HG03108 (cell line): ENCODE data around the gene NRCAM.
A peak's percentile ranks its signal among the peaks of the same experiment; 100 is the strongest.

Experiments used
- ATAC-seq: cut with Tn5 transposase; IDR thresholded peaks from one replicate; pipeline ENCODE4 v1.9.1; 2021; ENCODE audit warnings: moderate library complexity; ENCODE audit not compliant: unreplicated experiment

NRCAM gene

DNA sequence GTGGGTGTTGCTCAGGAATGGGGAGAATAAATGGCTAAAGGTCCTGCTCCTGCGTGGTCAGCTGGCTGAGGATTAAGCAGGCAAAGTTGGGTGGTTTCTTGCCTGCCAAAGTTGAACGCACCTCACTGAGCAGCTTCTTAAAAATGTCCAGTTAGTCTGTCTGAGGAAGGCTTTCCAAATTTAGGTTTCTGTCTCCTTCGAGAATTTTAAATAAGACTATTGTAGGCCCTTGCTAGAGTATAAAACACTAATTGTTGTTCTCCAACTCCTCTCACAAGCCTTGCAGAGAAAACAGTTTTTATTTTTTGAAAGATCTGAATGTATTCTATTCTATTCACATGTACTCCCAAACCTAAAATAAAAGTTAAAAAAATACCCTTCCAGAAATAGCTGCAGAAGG lies 204.1 kb downstream of the NRCAM start:
- ATAC-seq: no peak

DNA sequence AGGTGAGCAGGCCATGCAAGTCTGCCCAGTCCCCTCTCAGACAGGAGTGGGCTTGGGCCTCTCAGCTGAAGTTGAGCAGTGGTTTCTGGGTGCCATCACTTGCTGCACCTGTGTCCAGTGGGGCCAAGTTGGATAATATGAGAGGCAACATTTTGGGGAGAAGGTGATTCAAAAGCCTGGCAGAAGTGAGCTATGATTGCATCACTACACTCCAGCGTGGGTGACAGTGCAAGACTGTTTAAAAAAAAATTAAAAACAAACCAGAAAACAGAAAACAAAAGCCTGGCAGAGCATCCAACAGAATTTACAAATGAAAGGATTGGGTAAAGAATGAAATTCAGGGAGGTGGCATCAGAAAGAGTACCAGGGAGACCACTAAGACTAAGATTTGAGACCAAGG lies 204.5 kb downstream of the NRCAM start:
- ATAC-seq: no peak

DNA sequence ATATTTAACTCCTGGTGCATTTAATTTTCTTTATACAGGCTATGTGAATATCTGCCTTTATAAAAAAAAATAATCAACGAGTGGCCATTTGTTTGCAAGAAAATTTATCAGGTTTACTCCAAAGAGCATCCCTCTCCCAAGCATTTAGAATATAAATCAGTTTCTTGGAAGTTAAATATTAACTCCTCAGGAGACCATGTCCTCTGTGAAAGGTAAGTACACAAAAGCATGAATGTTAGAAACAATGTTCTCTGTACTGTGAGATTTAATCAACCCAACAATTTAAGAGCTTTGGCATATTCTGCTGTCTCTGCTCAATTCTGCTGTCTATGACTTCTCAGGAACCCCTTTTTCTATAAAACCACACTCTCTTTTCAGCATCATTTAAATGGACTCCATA lies 206.8 kb downstream of the NRCAM start:
- no peak for ATAC-seq

DNA sequence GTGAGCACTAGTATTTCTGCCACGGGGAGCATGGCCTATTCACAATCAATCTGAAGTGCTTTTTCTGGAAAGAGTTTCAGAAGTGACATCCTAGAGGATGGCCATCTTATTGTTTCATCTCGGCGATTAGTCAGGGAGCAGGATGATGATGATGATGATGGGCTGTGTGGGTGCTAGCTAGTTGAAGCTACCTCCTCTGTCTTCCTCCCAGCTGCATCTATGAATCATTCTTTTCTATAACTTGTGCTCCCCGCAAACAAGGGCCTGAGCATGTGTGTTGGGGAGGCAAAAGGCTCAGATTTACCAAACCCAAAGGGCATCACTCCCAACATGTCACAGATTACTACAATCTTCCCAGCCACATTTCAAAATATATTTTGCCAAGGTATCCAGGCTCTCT lies 207.4 kb downstream of the NRCAM start:
- no peak for ATAC-seq

DNA sequence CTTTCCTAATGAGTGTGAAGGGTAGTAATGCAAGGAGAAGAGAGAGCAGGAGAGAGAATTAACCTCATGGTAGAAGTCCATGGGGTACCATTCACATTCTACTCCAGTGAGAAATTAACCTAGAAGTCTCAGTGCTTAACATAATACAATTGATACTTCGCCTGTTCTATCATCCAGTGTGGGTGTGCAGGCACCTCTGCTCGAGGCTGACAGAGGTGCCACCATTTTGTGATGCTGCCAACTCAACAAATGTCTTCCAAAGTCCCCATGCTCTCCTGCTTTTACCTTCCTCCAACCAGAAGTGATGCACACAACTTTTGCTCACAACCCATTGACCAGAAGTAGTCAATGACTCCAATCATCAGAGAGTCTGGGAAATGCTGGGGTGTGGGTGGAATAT lies 207.8 kb downstream of the NRCAM start:
- ATAC-seq: no peak

DNA sequence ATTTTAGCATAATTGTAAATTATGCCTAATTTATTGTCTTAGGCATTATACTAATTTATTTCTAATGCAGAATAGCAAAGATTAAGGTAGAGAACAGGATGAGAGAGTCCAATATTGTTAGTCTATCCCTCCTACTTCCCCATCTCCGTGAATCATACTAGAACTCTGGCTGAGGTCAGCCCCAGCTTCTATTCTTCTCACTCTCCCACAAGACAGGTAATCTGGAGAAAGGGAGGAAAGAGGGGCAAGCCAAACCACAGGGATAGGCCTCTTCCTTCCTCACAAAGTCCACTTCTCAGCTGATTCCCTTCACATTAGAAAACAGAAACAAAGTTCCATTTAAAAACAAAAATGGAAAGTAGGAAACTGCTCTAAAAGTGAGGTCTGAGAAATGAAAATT lies 208.6 kb downstream of the NRCAM start:
- no peak for ATAC-seq

DNA sequence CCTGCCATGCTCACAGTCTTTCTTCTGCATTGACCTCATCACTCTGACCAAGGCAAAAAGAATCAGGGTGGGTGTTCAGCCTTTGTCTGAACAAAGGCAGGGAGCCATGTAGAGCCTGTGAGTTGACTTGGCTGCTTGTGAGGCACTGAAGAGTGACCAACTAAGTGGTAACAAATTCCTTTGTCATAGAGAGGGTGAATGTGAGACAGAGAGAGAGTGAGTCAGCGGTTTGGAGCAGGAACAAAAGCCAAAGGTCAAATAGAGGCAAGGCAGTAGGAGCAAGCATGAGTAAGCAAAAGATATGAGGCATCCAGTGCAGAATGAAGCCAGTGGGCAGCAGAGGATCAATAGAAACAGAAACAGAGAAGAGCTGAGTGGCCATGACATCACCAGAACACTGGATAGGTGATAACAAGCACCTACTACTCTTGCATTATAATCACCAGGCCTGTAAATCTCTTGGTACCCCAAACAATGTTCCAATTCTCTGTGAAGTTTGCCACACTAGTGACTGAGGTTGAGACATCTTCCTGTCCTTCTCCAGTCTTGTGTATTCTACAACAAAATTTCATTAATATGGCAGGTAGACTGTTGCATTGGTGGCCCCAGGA lies 209.9 kb downstream of the NRCAM start:
- ATAC-seq: peak; percentile 72

DNA sequence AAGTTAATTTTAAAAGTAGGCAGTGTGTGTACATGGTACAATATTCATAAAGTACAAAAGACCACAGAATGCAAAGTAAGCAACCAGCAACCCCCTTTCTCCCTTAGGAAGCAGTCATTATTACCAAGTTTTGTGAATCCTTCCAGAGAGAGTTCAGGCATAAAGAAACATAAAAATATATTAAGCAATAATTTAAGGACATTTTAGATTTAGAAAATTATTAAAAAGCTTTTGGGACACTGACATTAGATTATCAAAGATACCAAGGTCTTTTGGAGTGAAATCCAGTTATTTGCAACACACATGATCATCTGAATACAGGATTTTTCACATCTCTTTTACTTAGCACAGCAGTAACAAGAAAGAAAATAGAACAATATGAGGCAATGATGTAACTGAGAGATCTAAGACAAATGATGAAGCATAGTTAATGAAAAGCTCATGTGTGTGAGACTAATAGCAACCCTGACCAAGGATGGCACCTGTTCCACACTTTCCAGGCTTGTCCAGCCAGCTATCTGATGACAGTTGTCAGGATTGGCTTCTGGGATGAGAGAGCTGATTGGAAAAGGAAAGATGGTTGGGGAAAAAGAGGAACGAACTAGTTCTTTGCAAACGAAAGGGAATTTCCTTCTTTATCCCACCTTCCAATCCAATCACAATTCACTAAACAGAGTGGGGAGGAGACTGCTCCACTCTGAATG lies 210.6 kb downstream of the NRCAM start:
- ATAC-seq: peak; percentile 11

DNA sequence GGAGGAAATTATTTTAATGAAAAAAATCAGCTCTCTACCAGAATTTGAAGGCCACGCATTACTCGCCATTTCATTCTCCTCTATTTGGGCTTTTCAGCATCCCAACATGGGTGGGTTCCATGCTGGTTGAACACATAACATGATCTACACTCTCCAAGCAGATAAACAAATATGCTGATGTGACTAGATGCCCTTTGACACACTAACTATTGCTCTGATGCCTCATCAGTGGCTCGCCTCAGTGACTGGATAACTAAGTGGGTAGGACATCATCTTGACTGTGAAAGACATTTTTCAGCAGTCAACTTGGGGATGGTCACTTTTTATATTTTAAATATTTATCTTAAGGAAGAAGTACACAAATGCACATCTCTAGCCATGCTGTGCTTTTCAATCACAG lies 212.1 kb downstream of the NRCAM start:
- no peak for ATAC-seq

DNA sequence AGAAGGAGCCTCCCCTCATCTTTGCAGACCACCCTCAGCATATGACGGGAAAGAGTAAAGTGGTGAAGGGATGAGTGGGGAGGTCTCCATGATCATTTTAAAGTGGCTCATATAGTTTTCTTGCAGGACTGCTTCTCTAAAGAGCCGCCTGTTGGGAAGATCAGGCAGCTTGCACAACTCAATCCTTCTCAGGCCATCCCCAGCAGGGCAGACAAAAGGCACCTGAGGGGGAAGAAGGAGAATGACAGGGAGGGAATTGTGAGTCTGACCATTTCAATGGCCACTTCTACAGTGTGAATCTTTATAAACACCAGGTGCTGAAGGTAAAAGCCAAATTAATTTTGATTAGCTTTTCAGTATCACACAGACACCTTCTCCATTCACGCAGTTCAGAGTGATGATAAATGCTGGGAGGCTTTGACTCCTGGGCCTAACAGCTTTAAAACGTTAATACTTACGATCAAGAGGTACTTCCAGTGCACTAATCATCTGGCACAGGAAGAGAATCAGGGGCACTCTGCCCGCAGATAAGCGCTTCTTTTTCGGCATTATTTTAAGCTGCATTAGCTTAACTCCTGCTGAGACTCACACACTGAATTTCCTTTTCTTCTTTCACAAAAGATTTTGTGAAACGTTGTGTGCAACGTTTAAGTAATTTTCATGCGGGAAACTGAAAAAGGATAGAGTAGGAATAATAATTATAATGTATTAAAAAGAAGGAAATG lies 216.6 kb downstream of the NRCAM start:
- no peak for ATAC-seq

DNA sequence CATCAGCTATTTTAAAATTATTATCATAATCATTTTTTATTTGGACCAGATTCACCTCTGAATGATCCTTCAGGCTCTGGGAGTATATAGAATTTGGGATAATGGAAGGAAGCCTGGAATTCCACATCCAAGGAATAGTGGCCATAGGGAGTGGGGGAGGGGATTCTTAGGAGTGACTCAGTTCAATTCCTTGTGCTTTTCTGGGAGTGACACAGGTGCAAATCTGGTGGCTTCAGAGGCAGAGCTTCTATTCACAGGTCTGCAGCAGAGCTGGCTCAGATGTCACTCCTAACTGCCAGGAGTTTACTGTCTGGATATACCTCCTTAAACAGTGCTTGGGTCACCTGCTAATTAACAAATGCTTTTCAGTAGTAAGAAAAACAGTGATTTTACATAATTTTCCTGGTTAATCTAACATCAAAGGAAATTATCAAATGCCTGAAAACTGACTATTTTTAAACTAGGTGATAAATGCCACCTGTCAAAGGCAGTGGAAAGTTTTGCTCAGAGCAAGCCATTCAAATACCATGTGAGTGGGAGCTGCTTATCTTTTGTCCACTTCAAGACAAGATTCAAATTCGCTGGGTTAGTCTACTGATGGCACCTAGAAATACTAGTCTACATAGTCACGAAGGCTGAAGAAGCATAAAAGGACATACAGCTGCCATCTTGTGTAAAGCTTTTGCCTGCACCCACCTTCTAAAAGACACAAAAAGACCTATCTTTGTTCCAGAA lies 219.4 kb downstream of the NRCAM start:
- no peak for ATAC-seq

DNA sequence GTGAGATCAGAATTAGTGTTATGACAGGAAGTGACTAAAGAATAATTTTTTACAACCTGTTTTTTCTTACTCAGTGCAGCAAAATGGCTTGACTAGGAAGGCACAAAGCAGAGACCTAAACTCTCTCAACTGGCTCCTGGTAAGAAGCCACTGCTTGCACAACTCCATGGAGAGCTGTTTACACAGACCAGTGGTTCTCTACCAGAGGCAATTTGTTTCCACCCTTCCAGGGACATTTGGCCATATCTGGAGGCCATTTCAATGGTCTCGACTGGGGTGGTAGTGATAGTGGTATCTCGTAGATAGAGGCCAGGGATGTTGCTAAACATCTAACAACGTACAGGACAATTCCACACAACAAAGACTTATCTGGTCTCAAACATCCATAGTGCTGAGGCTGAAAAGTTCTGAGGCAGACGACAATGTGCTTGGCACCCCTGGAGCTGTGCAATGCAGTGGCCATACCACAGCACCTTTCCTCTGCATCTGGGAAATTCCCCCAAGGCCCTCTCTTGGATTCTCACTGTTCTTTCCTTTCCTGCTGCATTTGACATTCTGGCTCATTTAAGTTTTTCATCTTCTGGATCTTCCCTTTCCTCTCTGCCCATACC lies 220.7 kb downstream of the NRCAM start:
- no peak for ATAC-seq

DNA sequence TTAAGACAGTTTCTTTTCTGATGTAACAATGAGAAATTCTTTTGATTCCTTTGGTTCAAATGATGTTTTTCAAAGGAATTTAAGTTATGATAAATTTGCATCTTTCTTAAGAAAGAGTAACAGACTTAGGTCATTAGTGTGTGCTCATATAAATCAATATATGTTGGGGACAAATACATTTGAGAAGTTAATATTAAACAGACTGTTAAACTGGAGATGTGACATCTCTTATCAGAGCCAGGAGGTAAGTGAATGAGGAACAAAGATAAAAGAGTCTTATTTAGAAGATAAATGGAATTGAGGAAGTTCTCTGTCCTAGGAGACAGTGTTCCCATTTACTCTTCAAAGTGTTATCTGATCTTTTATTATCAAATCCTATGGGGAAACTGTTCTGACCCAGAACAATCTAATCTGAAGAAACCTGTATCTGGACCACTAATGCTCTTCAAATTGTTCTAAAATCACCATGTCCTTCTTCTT lies 221.2 kb downstream of the NRCAM start:
- ATAC-seq: no peak

DNA sequence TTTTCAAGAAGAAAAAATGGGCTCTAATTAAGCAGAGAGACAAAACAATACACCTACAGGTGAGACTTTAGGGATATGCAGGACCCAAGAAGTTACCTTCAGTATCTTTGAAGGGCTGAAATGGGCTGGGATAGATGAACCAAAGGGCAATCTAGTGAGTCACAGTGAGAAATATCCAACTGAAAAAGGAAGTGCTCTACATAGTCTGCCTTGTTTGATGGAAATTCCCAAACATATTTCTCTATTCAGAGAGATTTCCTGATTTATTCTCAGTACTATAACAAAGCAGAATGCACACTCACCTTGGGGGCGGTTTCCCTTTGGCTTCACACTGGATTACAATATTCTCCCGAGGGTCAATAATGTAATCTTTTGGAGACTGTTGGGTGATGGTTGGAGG lies 222.0 kb downstream of the NRCAM start:
- ATAC-seq: no peak

DNA sequence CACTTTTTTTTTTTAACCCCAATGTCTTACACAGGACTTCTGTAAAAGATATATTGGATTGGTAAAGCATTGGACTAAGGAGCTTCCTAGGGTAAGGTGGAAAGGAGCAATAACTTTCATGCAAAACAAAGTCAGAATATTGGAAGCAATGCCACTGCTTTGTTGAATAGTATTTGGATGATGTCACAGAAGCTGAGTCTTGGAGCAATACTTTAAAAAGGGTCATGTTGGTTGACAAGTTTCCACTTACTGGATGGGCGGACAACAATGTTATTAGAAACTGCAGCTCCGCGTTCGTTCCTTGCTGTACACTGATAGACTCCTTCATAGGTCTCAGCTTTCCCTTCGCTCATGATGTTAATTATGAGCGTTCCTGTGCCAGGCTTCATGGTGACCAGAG lies 224.2 kb downstream of the NRCAM start:
- ATAC-seq: no peak

DNA sequence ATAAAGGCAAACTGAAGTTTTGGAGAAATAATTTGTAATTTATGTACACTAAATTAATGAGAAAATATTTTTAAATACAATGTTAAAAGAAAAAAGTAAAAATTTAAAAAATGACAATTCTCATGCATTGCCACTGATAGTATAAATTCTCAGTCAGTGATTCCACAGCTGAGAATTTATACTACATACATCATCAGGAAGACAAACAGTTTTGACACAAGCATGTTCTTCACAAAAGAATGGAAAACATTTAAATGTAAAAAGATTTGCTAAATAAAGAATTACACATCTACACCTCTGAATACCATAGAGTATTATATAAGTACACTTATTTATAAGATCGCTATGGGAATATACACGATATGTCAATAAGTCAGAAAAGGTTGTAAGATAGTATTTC lies 225.0 kb downstream of the NRCAM start:
- ATAC-seq: no peak

DNA sequence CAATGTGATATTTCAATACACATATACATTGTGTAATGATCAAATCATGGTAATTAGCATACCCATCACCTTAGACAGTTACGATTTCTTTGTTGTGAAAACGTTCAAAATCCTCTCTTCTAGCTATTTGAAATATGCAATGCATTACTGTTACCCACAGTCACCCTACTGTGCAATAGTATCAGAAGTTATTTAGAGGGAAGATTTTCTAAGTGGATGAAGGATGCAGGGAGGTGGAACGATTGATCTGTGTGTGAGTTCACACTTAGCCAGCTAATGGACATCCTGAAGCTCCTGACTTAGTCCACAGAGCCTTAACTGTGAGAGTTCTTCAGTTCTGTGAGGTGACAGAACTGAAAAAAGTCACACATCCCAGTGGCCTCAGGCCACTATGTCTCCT lies 228.9 kb downstream of the NRCAM start:
- ATAC-seq: no peak

DNA sequence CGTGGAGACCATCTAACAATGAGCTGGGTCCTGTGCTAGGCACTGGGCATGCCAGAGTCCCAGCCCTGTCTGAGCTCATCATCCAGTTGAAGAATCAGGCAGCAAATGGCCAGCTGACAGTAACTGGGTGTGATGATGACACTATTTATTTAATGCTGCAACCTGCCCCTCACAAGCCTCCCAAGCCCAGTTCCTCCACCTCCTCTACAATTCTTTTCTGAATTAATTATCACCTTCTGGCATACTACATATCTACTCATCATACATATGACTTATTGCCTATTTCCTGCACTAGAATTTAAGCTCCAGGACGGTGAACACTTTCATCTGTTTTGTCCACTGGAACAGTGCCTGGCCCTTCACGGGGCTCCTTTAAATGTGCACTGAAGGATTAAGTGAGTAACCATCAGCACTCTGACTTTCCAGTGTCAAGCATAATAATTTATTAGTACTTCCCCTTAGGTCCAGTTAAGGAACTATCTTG lies 229.4 kb downstream of the NRCAM start:
- ATAC-seq: no peak

DNA sequence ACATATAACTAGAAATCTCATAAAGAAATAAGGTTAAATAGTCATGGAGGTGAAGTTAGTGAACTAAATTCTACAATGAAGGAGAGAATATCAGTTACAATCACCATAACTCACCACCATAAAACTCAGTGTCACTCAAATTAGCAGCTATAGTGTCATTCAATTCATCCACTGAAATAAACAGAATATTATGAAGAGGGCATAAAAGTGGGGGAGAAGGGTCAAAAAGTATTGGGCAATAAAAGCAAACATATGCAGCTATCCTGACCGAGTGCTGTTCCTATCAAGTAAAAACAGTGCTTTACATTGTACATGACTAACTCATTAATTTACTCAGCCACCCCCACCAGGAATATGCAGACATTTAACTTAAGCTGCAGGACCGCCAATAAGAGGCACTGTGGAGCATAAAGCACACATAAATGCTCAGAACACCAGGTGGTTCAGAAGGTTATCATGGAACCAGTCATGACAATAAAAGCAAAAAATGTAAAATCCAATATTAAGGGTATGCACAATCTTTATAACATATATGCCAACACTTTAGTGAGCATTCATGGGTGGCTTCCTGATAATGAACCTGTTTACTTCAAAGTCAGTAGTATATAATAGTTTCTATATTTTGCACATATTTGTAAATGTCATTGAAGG lies 230.6 kb downstream of the NRCAM start:
- no peak for ATAC-seq

DNA sequence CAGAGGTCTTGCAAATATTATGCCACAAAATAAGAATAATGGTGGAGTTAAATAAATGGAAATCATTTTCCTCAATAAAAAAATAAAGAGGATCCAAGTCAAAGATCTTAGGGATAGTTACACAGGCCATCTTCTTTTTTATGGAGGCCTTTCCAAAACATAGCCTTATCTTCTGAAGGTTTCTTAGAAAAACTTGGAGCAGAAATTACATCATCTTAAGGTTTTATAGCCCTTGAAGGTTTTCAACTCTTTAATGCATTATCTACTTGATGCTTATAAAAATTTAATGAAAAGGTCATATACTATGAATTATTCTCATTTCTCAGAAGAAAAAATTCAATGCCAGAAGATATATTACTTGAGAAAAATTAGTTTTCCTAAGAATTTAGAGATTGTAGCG lies 231.8 kb downstream of the NRCAM start:
- ATAC-seq: no peak
